Stomach (tissue), 9 donors: Measurements from ENCODE around the gene ZNF516. TPM values are rescaled to one million over a fixed set of nuclear protein-coding genes. Genes with fewer than 3 reads are reported as not detected.

ENCODE experiments used
- DNase-seq, 2 donors: peaks; one replicate each; pipeline versions ENCODE4 v3.0.0 to v3.0.0-alpha.2; 2013 to 2019
- H3K27ac ChIP-seq, 5 donors: fragments of 200-600 bp in 4 of 5; sonication (generic) in 4 of 5; one replicate each; pipeline ENCODE4 v1.5.1; 2013 to 2019; ENCODE audit warnings: mild to moderate bottlenecking in 1 of 5, moderate library complexity in 1 of 5
- H3K27me3 ChIP-seq, 3 donors: fragments of 200-600 bp; sonication (generic); one replicate each; pipeline ENCODE4 v1.5.1; 2017 to 2019; ENCODE audit warnings: mixed run types in 1 of 3
- H3K36me3 ChIP-seq, 4 donors: fragments of 200-600 bp; sonication (generic); 1 replicate in 3 of 4; 2 replicates in 1 of 4; pipeline ENCODE4 v1.5.1; 2016 to 2019
- H3K4me1 ChIP-seq, 4 donors: fragments of 200-600 bp; sonication (generic); one replicate each; pipeline ENCODE4 v1.5.1; 2016 to 2019
- H3K4me3 ChIP-seq, 4 donors: fragments of 200-600 bp; sonication (generic) in 3 of 4; one replicate each; pipeline ENCODE4 v1.5.1; 2016 to 2019; ENCODE audit warnings: mild to moderate bottlenecking in 1 of 4
- H3K9me3 ChIP-seq, 4 donors: fragments of 200-600 bp; sonication (generic); one replicate each; pipeline ENCODE4 v1.5.1; 2016 to 2019
- CTCF ChIP-seq, 7 experiments: fragments of 450-650 bp in 4 of 7; fragments of 200-600 bp in 3 of 7; sonication (generic) in 3 of 7; IDR thresholded peaks; one replicate each; pipeline ENCODE4 v1.5.1; 2016 to 2019; ENCODE audit warnings: antibody characterized with exemption in 7 of 7, control low read depth in 2 of 7, mild to moderate bottlenecking in 1 of 7
- EP300 ChIP-seq: sonication (generic); formaldehyde crosslinking; IDR thresholded peaks from one replicate; pipeline ENCODE4 v1.6.1; 2017; ENCODE audit warnings: antibody characterized with exemption
- POLR2A ChIP-seq, 4 donors: fragments of 450-650 bp; IDR thresholded peaks; one replicate each; pipeline ENCODE4 v1.6.1; 2016; ENCODE audit warnings: antibody characterized with exemption in 4 of 4, control low read depth in 2 of 4, mild to moderate bottlenecking in 1 of 4, moderate library complexity in 1 of 4
- POLR2AphosphoS5 ChIP-seq, 3 donors: sonication (generic); formaldehyde crosslinking; IDR thresholded peaks; one replicate each; pipeline ENCODE4 v1.6.1; 2016; ENCODE audit warnings: antibody characterized with exemption in 3 of 3
- WGBS, 5 donors: extraction: QIAGEN DNeasy Blood & Tissue Kit in 3 of 5; methylation state at CpG; one replicate each; pipeline versions ENCODE4 v1.1.5 to v1.1.7; 2013 to 2018; 5-methylcytosine and 5-hydroxymethylcytosine counted together
- intact Hi-C: fragments of 100-400 bp; cut with DNase I; formaldehyde crosslinking; loops from one replicate; pipeline ENCODE4 v1.15.1; 2023; ENCODE audit warnings: low total_unique reads
- polyA plus RNA-seq, 3 donors: library from polyadenylated mRNA; stranded (reverse); fragments of 200-250 nt; gene quantifications; one replicate each; pipeline ENCODE4 v1.2.3, GENCODE V29; 2013
- total RNA-seq, 5 donors: library from RNA; depleted of rRNA; stranded (reverse); fragments of >200 nt; gene quantifications; one replicate each; pipeline versions ENCODE4 v1.1.0 to v1.2.3, GENCODE V29; 2014 to 2016
- donor health status: healthy with polysubstance abuse.
- donor health status: Bipolar disorder and iron deficiency.
- donor health status: healthy.

Gene ZNF516
- total and polyA plus RNA-seq, 8 donors, result 2.3 to 25.9 (median 14.4) TPM

GRCh38 chr18:76386071-76386470 is 109.0 kb downstream of the ZNF516 start:
- Histone ChIP-seq H3K4me1 (peaks cover 15 to 50% (median 38%) of the 10 kb centered on the region in 4 donors), H3K4me3 (no peak overlapping the region), H3K27ac (no peak overlapping the region), H3K27me3 (no peaks in the 10 kb centered on the region), H3K9me3 (no peaks in the 10 kb centered on the region), H3K36me3 (peaks cover 0 to 6% (median 0%) of the 10 kb centered on the region in 4 donors)
- WGBS, 5 donors, result 82 to 89% (median 88%) methylated on average over 7 of the region's 7 CpGs
- no peak for TF ChIP-seq POLR2A (IDR thresholded peaks at IDR 0.05)
- no peak for TF ChIP-seq CTCF (IDR thresholded peaks at IDR 0.05)
- TF ChIP-seq EP300, result no peak
- peak in 1 of 2 donors; percentile 23 for DNase-seq
- intact Hi-C loops, result no loop called here

GRCh38 chr18:76385681-76385975 is 109.4 kb downstream of the ZNF516 start:
- no peaks in the 10 kb centered on the region for H3K9me3 ChIP-seq
- 86 to 94% (median 92%) methylated on average over 5 to 10 of the region's 10 CpGs for WGBS, 5 donors
- no peaks in the 10 kb centered on the region for H3K27me3 ChIP-seq
- no peak overlapping the region for H3K4me3 ChIP-seq
- intact Hi-C loops, result no loop called here
- H3K27ac ChIP-seq, result no peak overlapping the region
- TF ChIP-seq POLR2AphosphoS5 (IDR thresholded peaks at IDR 0.05) (no peak), POLR2A (IDR thresholded peaks at IDR 0.05) (no peak), CTCF (IDR thresholded peaks at IDR 0.05) (no peak)
- DNase-seq, result peak in 1 of 2 donors; percentile 19
- H3K36me3 ChIP-seq, result peaks cover 0 to 6% (median 0%) of the 10 kb centered on the region in 4 donors
- peaks cover 14 to 45% (median 34%) of the 10 kb centered on the region in 4 donors for H3K4me1 ChIP-seq

GRCh38 chr18:76384861-76385680 is 110.0 kb downstream of the ZNF516 start:
- no peak overlapping the region for H3K4me3 ChIP-seq

DNA sequence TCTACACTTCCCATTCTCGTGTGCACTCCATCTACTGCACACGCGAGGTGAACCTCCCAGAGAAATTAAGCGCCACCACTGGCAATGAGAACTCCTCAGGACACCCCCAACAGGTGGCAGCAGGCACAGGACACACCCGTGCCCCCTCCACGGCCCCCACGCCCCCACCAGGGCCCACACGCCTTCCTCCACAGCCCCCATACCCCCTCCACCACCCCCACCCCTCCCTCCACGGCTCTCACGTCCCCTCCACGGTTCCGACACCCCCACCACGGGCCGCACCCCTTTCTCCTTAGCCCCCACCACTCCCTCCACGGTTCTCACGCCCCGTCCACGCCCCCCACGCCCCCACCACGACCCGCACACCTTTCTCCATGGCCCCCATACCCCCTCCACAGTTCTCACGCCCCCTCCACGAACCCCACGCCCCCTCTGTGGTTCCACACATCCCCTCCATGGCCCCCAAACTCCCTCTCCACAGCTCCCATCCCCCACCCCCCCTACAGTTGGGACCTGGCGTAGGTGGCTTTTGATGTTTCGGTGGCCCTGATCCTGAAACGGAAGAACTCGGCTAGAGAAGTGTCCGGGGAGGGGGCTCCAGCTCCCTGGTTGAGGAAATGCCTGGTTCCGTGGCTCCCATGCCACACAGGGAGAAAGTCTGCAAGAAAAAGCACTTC is 110.8 kb downstream of the ZNF516 start:
- no peak overlapping the region for H3K27ac ChIP-seq
- H3K27me3 ChIP-seq, result no peaks in the 10 kb centered on the region
- H3K36me3 ChIP-seq, result peaks cover 8 to 17% (median 12%) of the 10 kb centered on the region in 4 donors
- WGBS, 5 donors, result 90 to 93% (median 91%) methylated on average over 13 to 30 of the region's 30 CpGs
- TF ChIP-seq EP300 (no peak), CTCF (IDR thresholded peaks at IDR 0.05) (no peak), POLR2AphosphoS5 (IDR thresholded peaks at IDR 0.05) (no peak), POLR2A (IDR thresholded peaks at IDR 0.05) (no peak)
- no peak overlapping the region for H3K4me3 ChIP-seq
- H3K4me1 ChIP-seq, result peaks cover 2 to 32% (median 20%) of the 10 kb centered on the region in 4 donors
- H3K9me3 ChIP-seq, result no peaks in the 10 kb centered on the region
- no peak for DNase-seq
- intact Hi-C loops, result no loop called here

More at GRCh38 chr18:76384861-76385680, 110.0 kb downstream of the ZNF516 start:
- Histone ChIP-seq H3K4me1 (peaks cover 9 to 40% (median 29%) of the 10 kb centered on the region in 4 donors), H3K9me3 (no peaks in the 10 kb centered on the region), H3K27ac (no peak overlapping the region), H3K36me3 (peaks cover 0 to 9% (median 4%) of the 10 kb centered on the region in 4 donors), H3K27me3 (no peaks in the 10 kb centered on the region)
- no peak for TF ChIP-seq CTCF (IDR thresholded peaks at IDR 0.05)
- TF ChIP-seq POLR2AphosphoS5 (IDR thresholded peaks at IDR 0.05), result no peak
- DNase-seq, result peak in 1 of 2 donors; percentile 18
- intact Hi-C loops, result no loop called here
- 94 to 96% (median 94%) methylated on average over 27 to 35 of the region's 35 CpGs for WGBS, 5 donors
